CD4-positive, CD25-positive, alpha-beta regulatory T cell (primary cell): ENCODE results near the gene MAB21L4. TPM values are rescaled to one million over a fixed set of nuclear protein-coding genes. Genes with fewer than 3 reads are reported as not detected.

Experiments used
- ATAC-seq, 2 donors: fragments of 150-1000 bp; cut with Tn5 transposase; one replicate each; pipeline ENCODE4 v1.10.0; 2021; ENCODE audit warnings: low read depth in 2 of 2, moderate number of reproducible peaks in 2 of 2, moderate library complexity in 1 of 2
- DNase-seq, 3 donors: peaks; one replicate each; pipeline versions ENCODE4 v3.0.0 to v3.0.0-alpha.2; 2012 to 2022; ENCODE audit warnings: mixed read lengths in 1 of 3
- H3K27ac ChIP-seq: one replicate; pipeline ENCODE4 v1.7.0; 2013; ENCODE audit warnings: mild to moderate bottlenecking, low read length; ENCODE audit not compliant: insufficient read depth, poor library complexity, severe bottlenecking
- H3K27me3 ChIP-seq: one replicate; pipeline ENCODE4 v1.7.0; 2013; ENCODE audit warnings: low read length; ENCODE audit not compliant: control insufficient read depth, insufficient read depth
- H3K36me3 ChIP-seq: one replicate; pipeline ENCODE4 v1.7.0; 2013; ENCODE audit warnings: mild to moderate bottlenecking, low read length, moderate library complexity; ENCODE audit not compliant: control insufficient read depth, insufficient read depth
- H3K4me1 ChIP-seq: 2 replicates; pipeline ENCODE4 v1.7.0; 2013; ENCODE audit warnings: mild to moderate bottlenecking, low read length; ENCODE audit not compliant: insufficient read depth, control insufficient read depth, poor library complexity, severe bottlenecking
- H3K4me3 ChIP-seq: one replicate; pipeline ENCODE4 v1.7.0; 2013; ENCODE audit warnings: low read depth, mild to moderate bottlenecking, low read length, moderate library complexity
- H3K9me3 ChIP-seq, 2 experiments: 1 replicate in 1 of 2; 2 replicates in 1 of 2; pipeline ENCODE4 v1.7.0; 2013; ENCODE audit warnings: low read length in 2 of 2, mild to moderate bottlenecking in 1 of 2, moderate library complexity in 1 of 2; ENCODE audit not compliant: control insufficient read depth in 2 of 2
- H3K27ac Mint-ChIP-seq, 3 donors: one replicate each; pipeline ENCODE4 v1.8.0; 2020 to 2022; ENCODE audit warnings: mild to moderate bottlenecking in 3 of 3, mixed read lengths in 3 of 3, moderate library complexity in 2 of 3
- H3K27me3 Mint-ChIP-seq: one replicate; pipeline ENCODE4 v1.8.0; 2022; ENCODE audit warnings: mild to moderate bottlenecking, mixed read lengths
- H3K36me3 Mint-ChIP-seq: one replicate; pipeline ENCODE4 v1.8.0; 2020; ENCODE audit warnings: mixed read lengths
- H3K4me1 Mint-ChIP-seq, 4 donors: one replicate each; pipeline ENCODE4 v1.8.0; 2020 to 2022; ENCODE audit warnings: mixed read lengths in 4 of 4, mild to moderate bottlenecking in 1 of 4
- H3K4me3 Mint-ChIP-seq, 4 donors: one replicate each; pipeline ENCODE4 v1.8.0; 2020 to 2022; ENCODE audit warnings: mild to moderate bottlenecking in 4 of 4, mixed read lengths in 4 of 4, moderate library complexity in 3 of 4
- H3K9me3 Mint-ChIP-seq, 7 donors: one replicate each; pipeline ENCODE4 v1.8.0; 2020 to 2022; ENCODE audit warnings: mixed read lengths in 7 of 7, mild to moderate bottlenecking in 3 of 7, moderate library complexity in 2 of 7
- polyA plus RNA-seq, 4 donors: library from polyadenylated mRNA; unstranded; fragments of 300-500 nt; fragmentation: Illumina TruSeq; gene quantifications; one replicate each; pipeline ENCODE4 v1.2.3, GENCODE V29; 2021
- total RNA-seq: library from RNA; stranded (reverse); gene quantifications from one replicate; pipeline ENCODE4 v1.2.3, GENCODE V29; 2022

The MAB21L4 gene
- total and polyA plus RNA-seq, 5 donors from 2014 or later = not detected

DNA sequence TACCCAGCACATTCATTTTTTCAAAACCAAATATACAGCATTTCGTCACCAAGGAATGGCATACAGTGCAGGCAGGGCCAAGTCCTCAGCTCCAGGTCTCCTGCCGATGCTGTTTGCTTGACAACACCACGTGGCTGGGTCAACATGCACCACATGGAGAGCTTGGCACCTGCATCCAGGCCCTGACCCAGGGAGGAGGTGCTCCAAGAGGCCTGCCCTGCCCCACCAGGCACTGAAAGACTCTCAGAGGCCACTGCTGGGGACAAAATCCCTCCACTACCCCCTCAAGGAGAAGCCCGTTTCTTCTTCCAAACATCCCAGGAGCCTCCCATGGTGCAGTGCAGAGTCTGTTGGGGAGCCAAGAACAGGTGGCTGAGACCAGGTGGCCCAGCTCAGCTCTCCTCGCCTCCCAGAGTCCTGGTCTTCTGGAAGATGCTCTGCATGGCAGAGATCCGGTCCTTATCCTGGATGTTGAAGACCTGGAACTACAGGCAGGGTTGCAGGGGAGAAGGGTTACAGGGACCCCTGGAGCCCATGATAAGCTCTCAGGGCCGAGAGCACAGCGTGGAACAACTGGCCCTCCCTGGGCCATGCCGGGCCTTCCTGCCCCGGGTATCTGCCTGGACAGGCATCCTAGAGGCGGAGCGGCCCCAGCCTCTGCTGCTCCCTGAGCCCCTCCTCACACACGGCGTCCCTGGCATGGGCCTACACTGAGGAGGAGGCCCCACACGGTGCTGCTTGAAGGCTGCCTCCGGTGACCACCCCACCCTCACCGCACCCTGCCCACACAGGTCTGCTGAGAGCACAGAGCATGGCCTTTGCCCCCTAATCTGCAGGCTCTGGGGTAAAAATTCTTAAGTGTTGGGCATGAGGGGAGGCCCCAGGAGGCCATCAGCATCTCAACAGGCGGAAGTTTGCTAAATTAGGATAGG is 9.0 kb downstream of the MAB21L4 start:
- H3K9me3 ChIP-seq = no peaks in the 10 kb centered on the region
- H3K27ac Mint-ChIP-seq = no peak overlapping the region
- peaks cover 0 to 1% (median 0%) of the 10 kb centered on the region in 4 donors for H3K4me1 Mint-ChIP-seq
- H3K4me3 ChIP-seq = no peak overlapping the region
- no peaks in the 10 kb centered on the region for H3K36me3 ChIP-seq
- peaks cover 7% of the 10 kb centered on the region for H3K27me3 Mint-ChIP-seq
- H3K36me3 Mint-ChIP-seq = no peaks in the 10 kb centered on the region
- no peaks in the 10 kb centered on the region for H3K4me1 ChIP-seq
- H3K27me3 ChIP-seq = no peaks in the 10 kb centered on the region
- DNase-seq (no peak), ATAC-seq (no peak)
- no peaks in the 10 kb centered on the region for H3K9me3 Mint-ChIP-seq
- H3K27ac ChIP-seq = no peak overlapping the region
- no peak overlapping the region for H3K4me3 Mint-ChIP-seq

GRCh38 chr2:240886023-240886565 is 9.9 kb downstream of the MAB21L4 start:
- Mint-ChIP-seq H3K36me3 (no peaks in the 10 kb centered on the region), H3K4me3 (no peak overlapping the region), H3K9me3 (no peaks in the 10 kb centered on the region), H3K27ac (no peak overlapping the region), H3K27me3 (peaks cover 7% of the 10 kb centered on the region), H3K4me1 (peaks cover 0 to 4% (median 0%) of the 10 kb centered on the region in 4 donors)
- no peak overlapping the region for H3K4me3 ChIP-seq
- no peak for ATAC-seq
- no peaks in the 10 kb centered on the region for H3K27me3 ChIP-seq
- H3K9me3 ChIP-seq = no peaks in the 10 kb centered on the region
- H3K36me3 ChIP-seq = no peaks in the 10 kb centered on the region
- DNase-seq = no peak
- H3K4me1 ChIP-seq = no peaks in the 10 kb centered on the region
- H3K27ac ChIP-seq = no peak overlapping the region

- no peak for ATAC-seq
- Mint-ChIP-seq H3K36me3 (no peaks in the 10 kb centered on the region), H3K27ac (no peak overlapping the region), H3K9me3 (no peaks in the 10 kb centered on the region), H3K27me3 (peaks cover 7% of the 10 kb centered on the region), H3K4me1 (peaks cover 0 to 4% (median 0%) of the 10 kb centered on the region in 4 donors), H3K4me3 (no peak overlapping the region)
- H3K27ac ChIP-seq = no peak overlapping the region
- DNase-seq = no peak
- H3K4me1 ChIP-seq = no peaks in the 10 kb centered on the region
- H3K36me3 ChIP-seq = no peaks in the 10 kb centered on the region
- no peaks in the 10 kb centered on the region for H3K9me3 ChIP-seq
- no peaks in the 10 kb centered on the region for H3K27me3 ChIP-seq
- no peak overlapping the region for H3K4me3 ChIP-seq
Observed at GRCh38 chr2:240885566-240885965, 10.4 kb downstream of the MAB21L4 start.

DNA sequence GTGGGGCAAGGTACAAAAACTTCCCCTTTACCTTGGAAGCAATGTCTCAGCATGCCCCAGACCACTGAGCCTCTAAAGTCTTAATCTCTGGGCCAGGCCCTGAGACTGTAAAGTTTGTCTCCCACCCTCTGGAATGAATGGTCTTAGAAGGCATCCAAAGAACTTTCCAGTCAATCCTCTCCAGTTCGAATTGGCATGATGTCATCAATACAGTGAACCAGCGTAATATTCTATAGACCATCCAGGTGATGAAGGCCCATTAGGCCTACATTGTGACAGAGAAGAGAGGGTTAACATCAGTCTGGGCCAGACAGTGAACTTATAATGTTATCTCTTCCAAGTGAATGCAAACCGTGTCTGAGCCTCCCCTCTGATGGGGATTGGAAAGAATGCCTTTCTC is 11.2 kb downstream of the MAB21L4 start:
- no peak overlapping the region for H3K4me3 Mint-ChIP-seq
- H3K4me3 ChIP-seq = no peak overlapping the region
- H3K4me1 ChIP-seq = no peaks in the 10 kb centered on the region

GRCh38 chr2:240884221-240884620 is 11.7 kb downstream of the MAB21L4 start:
- ATAC-seq = no peak
- Mint-ChIP-seq H3K36me3 (no peaks in the 10 kb centered on the region), H3K9me3 (no peaks in the 10 kb centered on the region)

More for the DNA sequence above, 11.2 kb downstream of the MAB21L4 start:
- Histone ChIP-seq H3K36me3 (no peaks in the 10 kb centered on the region), H3K9me3 (no peaks in the 10 kb centered on the region), H3K27me3 (no peaks in the 10 kb centered on the region), H3K27ac (no peak overlapping the region)
- Mint-ChIP-seq H3K27ac (no peak overlapping the region), H3K9me3 (no peaks in the 10 kb centered on the region), H3K4me1 (peaks cover 0 to 4% (median 0%) of the 10 kb centered on the region in 4 donors), H3K27me3 (peaks cover 7% of the 10 kb centered on the region), H3K36me3 (no peaks in the 10 kb centered on the region)
- ATAC-seq (no peak), DNase-seq (no peak)

GRCh38 chr2:240881913-240882312 is 14.0 kb downstream of the MAB21L4 start:
- H3K27ac Mint-ChIP-seq = no peak overlapping the region
- no peaks in the 10 kb centered on the region for H3K4me1 ChIP-seq
- no peaks in the 10 kb centered on the region for H3K36me3 ChIP-seq
- no peaks in the 10 kb centered on the region for H3K27me3 ChIP-seq
- H3K4me1 Mint-ChIP-seq = peaks cover 0 to 4% (median 0%) of the 10 kb centered on the region in 4 donors
- H3K36me3 Mint-ChIP-seq = no peaks in the 10 kb centered on the region
- no peak overlapping the region for H3K27ac ChIP-seq
- ATAC-seq (peak in 1 of 2 donors; percentile 53), DNase-seq (peak in 1 of 3 donors; percentile 7)
- no peaks in the 10 kb centered on the region for H3K9me3 Mint-ChIP-seq
- no peaks in the 10 kb centered on the region for H3K9me3 ChIP-seq
- peaks cover 7% of the 10 kb centered on the region for H3K27me3 Mint-ChIP-seq
- no peak overlapping the region for H3K4me3 ChIP-seq
- H3K4me3 Mint-ChIP-seq = no peak overlapping the region

More at GRCh38 chr2:240884221-240884620, 11.7 kb downstream of the MAB21L4 start:
- Histone ChIP-seq H3K4me1 (no peaks in the 10 kb centered on the region), H3K36me3 (no peaks in the 10 kb centered on the region), H3K9me3 (no peaks in the 10 kb centered on the region), H3K27ac (no peak overlapping the region), H3K4me3 (no peak overlapping the region), H3K27me3 (no peaks in the 10 kb centered on the region)
- no peak overlapping the region for H3K27ac Mint-ChIP-seq
- H3K27me3 Mint-ChIP-seq = peaks cover 7% of the 10 kb centered on the region
- DNase-seq = no peak
- H3K4me3 Mint-ChIP-seq = no peak overlapping the region
- H3K4me1 Mint-ChIP-seq = peaks cover 0 to 4% (median 0%) of the 10 kb centered on the region in 4 donors

- Mint-ChIP-seq H3K9me3 (no peaks in the 10 kb centered on the region), H3K36me3 (no peaks in the 10 kb centered on the region), H3K4me1 (peaks cover 0 to 4% (median 0%) of the 10 kb centered on the region in 4 donors), H3K27ac (peak overlapping the region in 1 of 3 donors; percentile 76), H3K27me3 (peaks cover 7% of the 10 kb centered on the region), H3K4me3 (no peak overlapping the region)
- H3K36me3 ChIP-seq = no peaks in the 10 kb centered on the region
- H3K4me3 ChIP-seq = no peak overlapping the region
- no peaks in the 10 kb centered on the region for H3K4me1 ChIP-seq
- no peaks in the 10 kb centered on the region for H3K27me3 ChIP-seq
- DNase-seq = no peak
- H3K27ac ChIP-seq = no peak overlapping the region
- no peaks in the 10 kb centered on the region for H3K9me3 ChIP-seq
- no peak for ATAC-seq
Observed at GRCh38 chr2:240879105-240879504, 16.9 kb downstream of the MAB21L4 start.
